Measurements from ENCODE around the gene SLC6A19.

Gene SLC6A19

GRCh38 chr5:1204693-1205242 is 3.4 kb downstream of the SLC6A19 start:
- Histone ChIP-seq H3K27me3 (ENCODE audit: control insufficient read depth in 1 of 2, insufficient read depth in 2 of 2, low read length in 2 of 2) (peaks cover 0 to 14% of the 10 kb centered on the region in 2 donors), H3K4me3 (ENCODE audit: low read length in 2 of 2) (no peak overlapping the region), H3K9ac (ENCODE audit: low read length in 2 of 2) (no peak overlapping the region), H3K36me3 (ENCODE audit: control insufficient read depth in 2 of 2, insufficient read depth in 2 of 2, low read length in 2 of 2) (no peaks in the 10 kb centered on the region), H3K27ac (ENCODE audit: low read length) (no peak overlapping the region), H3K9me3 (ENCODE audit: control insufficient read depth in 2 of 2, low read length in 2 of 2) (no peaks in the 10 kb centered on the region), H3K4me1 (ENCODE audit: control insufficient read depth, insufficient read depth, low read length) (no peaks in the 10 kb centered on the region)

DNA sequence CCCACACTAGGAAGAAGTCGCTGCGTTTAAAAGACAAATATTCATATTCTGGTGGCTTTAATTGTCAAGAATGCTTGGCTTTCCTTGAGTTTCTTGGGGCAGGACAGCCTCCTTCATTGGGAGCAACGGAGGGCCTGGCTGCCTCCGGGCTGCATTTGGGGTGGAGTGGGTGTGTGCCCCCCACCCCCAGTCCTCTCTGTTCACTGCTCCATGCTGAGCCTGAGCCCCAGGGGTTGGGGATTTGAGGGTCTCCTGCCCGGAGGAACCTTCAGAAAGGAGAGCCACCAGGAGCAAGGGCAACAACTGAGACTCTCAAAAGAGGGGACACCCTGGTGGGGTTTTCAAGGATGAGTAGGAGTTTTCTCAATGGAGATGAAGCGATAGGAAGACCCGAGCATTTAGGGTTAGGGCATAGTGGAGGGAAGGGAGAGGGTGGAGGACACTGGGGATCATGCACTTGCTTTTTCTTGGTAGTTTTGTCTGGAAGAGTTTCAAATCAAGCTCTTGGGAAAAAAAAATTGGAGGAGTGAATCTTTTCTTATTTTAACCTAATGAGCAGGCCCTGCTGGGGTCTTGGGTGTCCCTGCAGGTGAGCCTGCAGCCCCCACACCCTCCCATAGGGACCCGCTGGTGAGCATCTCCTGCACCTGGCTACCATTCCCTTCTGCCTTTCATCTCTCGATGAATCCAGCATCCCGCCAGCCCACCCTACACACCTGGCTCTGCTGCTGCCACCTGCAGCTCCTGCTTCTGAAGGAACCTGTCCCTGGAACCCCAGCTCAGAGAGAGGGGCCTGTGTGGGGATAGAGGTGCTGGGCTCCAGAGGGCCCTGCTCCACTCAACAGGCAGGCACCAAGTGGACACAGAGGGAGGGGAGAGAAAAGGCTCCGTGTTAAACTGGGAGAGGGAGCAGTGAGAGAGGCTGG is 4.1 kb downstream of the SLC6A19 start:
- Histone ChIP-seq H3K27me3 (ENCODE audit: control insufficient read depth in 1 of 2, insufficient read depth in 2 of 2, low read length in 2 of 2) (peaks cover 0 to 14% of the 10 kb centered on the region in 2 donors), H3K9ac (ENCODE audit: low read length in 2 of 2) (no peak overlapping the region), H3K36me3 (ENCODE audit: control insufficient read depth in 2 of 2, insufficient read depth in 2 of 2, low read length in 2 of 2) (no peaks in the 10 kb centered on the region), H3K4me1 (ENCODE audit: control insufficient read depth, insufficient read depth, low read length) (no peaks in the 10 kb centered on the region), H3K4me3 (ENCODE audit: low read length in 2 of 2) (no peak overlapping the region), H3K27ac (ENCODE audit: low read length) (no peak overlapping the region), H3K9me3 (ENCODE audit: control insufficient read depth in 2 of 2, low read length in 2 of 2) (no peaks in the 10 kb centered on the region)

GRCh38 chr5:1206521-1207412 is 5.4 kb downstream of the SLC6A19 start:
- Histone ChIP-seq H3K36me3 (ENCODE audit: control insufficient read depth in 2 of 2, insufficient read depth in 2 of 2, low read length in 2 of 2) (no peaks in the 10 kb centered on the region), H3K9ac (ENCODE audit: low read length in 2 of 2) (no peak overlapping the region), H3K27ac (ENCODE audit: low read length) (no peak overlapping the region), H3K4me3 (ENCODE audit: low read length in 2 of 2) (no peak overlapping the region), H3K4me1 (ENCODE audit: control insufficient read depth, insufficient read depth, low read length) (no peaks in the 10 kb centered on the region), H3K9me3 (ENCODE audit: control insufficient read depth in 2 of 2, low read length in 2 of 2) (no peaks in the 10 kb centered on the region), H3K27me3 (ENCODE audit: control insufficient read depth in 1 of 2, insufficient read depth in 2 of 2, low read length in 2 of 2) (peaks cover 0 to 10% of the 10 kb centered on the region in 2 donors)

GRCh38 chr5:1207555-1207954 is 6.2 kb downstream of the SLC6A19 start:
- H3K27ac ChIP-seq (ENCODE audit: low read length), result no peak overlapping the region
- H3K9ac ChIP-seq (ENCODE audit: low read length in 2 of 2), result no peak overlapping the region
- peaks cover 0 to 10% of the 10 kb centered on the region in 2 donors for H3K27me3 ChIP-seq (ENCODE audit: control insufficient read depth in 1 of 2, insufficient read depth in 2 of 2, low read length in 2 of 2)
- no peaks in the 10 kb centered on the region for H3K9me3 ChIP-seq (ENCODE audit: control insufficient read depth in 2 of 2, low read length in 2 of 2)
- no peaks in the 10 kb centered on the region for H3K36me3 ChIP-seq (ENCODE audit: control insufficient read depth in 2 of 2, insufficient read depth in 2 of 2, low read length in 2 of 2)
- H3K4me3 ChIP-seq (ENCODE audit: low read length in 2 of 2), result no peak overlapping the region
- no peaks in the 10 kb centered on the region for H3K4me1 ChIP-seq (ENCODE audit: control insufficient read depth, insufficient read depth, low read length)

- H3K36me3 ChIP-seq (ENCODE audit: control insufficient read depth in 2 of 2, insufficient read depth in 2 of 2, low read length in 2 of 2), result no peaks in the 10 kb centered on the region
- peaks cover 0 to 10% of the 10 kb centered on the region in 2 donors for H3K27me3 ChIP-seq (ENCODE audit: control insufficient read depth in 1 of 2, insufficient read depth in 2 of 2, low read length in 2 of 2)
- H3K9ac ChIP-seq (ENCODE audit: low read length in 2 of 2), result no peak overlapping the region
- H3K4me1 ChIP-seq (ENCODE audit: control insufficient read depth, insufficient read depth, low read length), result no peaks in the 10 kb centered on the region
- H3K27ac ChIP-seq (ENCODE audit: low read length), result no peak overlapping the region
- no peaks in the 10 kb centered on the region for H3K9me3 ChIP-seq (ENCODE audit: control insufficient read depth in 2 of 2, low read length in 2 of 2)
- H3K4me3 ChIP-seq (ENCODE audit: low read length in 2 of 2), result no peak overlapping the region
Observed at GRCh38 chr5:1208221-1208742, 6.9 kb downstream of the SLC6A19 start.

GRCh38 chr5:1208743-1209488 is 7.5 kb downstream of the SLC6A19 start:
- no peaks in the 10 kb centered on the region for H3K9me3 ChIP-seq (ENCODE audit: control insufficient read depth in 2 of 2, low read length in 2 of 2)
- H3K36me3 ChIP-seq (ENCODE audit: control insufficient read depth in 2 of 2, insufficient read depth in 2 of 2, low read length in 2 of 2), result no peaks in the 10 kb centered on the region
- H3K27ac ChIP-seq (ENCODE audit: low read length), result no peak overlapping the region
- no peak overlapping the region for H3K4me3 ChIP-seq (ENCODE audit: low read length in 2 of 2)
- H3K4me1 ChIP-seq (ENCODE audit: control insufficient read depth, insufficient read depth, low read length), result no peaks in the 10 kb centered on the region
- H3K9ac ChIP-seq (ENCODE audit: low read length in 2 of 2), result no peak overlapping the region
- H3K27me3 ChIP-seq (ENCODE audit: control insufficient read depth in 1 of 2, insufficient read depth in 2 of 2, low read length in 2 of 2), result peaks cover 0 to 10% of the 10 kb centered on the region in 2 donors

GRCh38 chr5:1209489-1209852 is 8.1 kb downstream of the SLC6A19 start:
- H3K9ac ChIP-seq (ENCODE audit: low read length in 2 of 2), result no peak overlapping the region
- no peak overlapping the region for H3K4me3 ChIP-seq (ENCODE audit: low read length in 2 of 2)
- no peak overlapping the region for H3K27ac ChIP-seq (ENCODE audit: low read length)
- H3K36me3 ChIP-seq (ENCODE audit: control insufficient read depth in 2 of 2, insufficient read depth in 2 of 2, low read length in 2 of 2), result no peaks in the 10 kb centered on the region
- H3K9me3 ChIP-seq (ENCODE audit: control insufficient read depth in 2 of 2, low read length in 2 of 2), result no peaks in the 10 kb centered on the region
- H3K4me1 ChIP-seq (ENCODE audit: control insufficient read depth, insufficient read depth, low read length), result no peaks in the 10 kb centered on the region
- H3K27me3 ChIP-seq (ENCODE audit: control insufficient read depth in 1 of 2, insufficient read depth in 2 of 2, low read length in 2 of 2), result peaks cover 0 to 10% of the 10 kb centered on the region in 2 donors

DNA sequence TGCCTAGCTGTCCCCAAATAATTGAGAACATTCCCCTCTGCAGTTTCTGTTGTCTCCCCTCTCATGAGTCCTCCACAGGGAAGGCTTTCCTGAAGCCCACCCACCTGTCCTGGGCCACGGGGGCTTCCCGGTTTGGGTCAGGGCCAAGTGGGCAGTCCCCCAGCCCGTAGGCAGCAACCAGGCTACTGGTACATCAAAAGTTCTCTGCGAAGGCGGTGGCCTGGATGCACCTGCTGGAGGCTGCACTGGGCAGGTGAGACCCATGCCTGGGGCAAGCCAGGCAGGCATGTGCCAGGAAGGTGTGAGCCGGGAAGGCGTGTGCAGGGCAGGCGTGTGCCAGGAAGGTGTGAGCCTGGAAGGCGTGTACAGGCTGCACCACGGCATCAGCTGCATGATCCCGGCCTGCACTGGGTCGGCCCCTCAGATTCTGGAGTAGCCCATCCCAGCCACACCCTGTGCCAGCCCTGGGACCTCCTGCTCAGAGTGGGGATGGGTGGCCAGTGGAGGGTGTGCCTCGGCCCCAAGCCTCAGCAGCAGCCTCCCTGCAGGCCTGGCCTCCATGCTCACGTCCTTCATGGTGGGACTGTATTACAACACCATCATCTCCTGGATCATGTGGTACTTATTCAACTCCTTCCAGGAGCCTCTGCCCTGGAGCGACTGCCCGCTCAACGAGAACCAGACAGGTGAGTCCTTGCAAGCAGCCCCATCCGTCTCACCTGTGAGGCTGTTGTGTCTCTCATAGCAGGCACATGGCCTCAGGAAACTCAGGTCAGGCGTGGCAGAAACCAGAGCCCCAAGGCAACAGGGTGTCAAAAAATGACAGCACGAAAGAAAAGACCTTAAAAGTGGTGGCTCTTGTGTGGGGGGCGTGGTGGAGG is 8.7 kb downstream of the SLC6A19 start:
- H3K4me3 ChIP-seq (ENCODE audit: low read length in 2 of 2), result no peak overlapping the region
- no peaks in the 10 kb centered on the region for H3K4me1 ChIP-seq (ENCODE audit: control insufficient read depth, insufficient read depth, low read length)
- no peaks in the 10 kb centered on the region for H3K36me3 ChIP-seq (ENCODE audit: control insufficient read depth in 2 of 2, insufficient read depth in 2 of 2, low read length in 2 of 2)
- H3K9ac ChIP-seq (ENCODE audit: low read length in 2 of 2), result no peak overlapping the region
- H3K9me3 ChIP-seq (ENCODE audit: control insufficient read depth in 2 of 2, low read length in 2 of 2), result no peaks in the 10 kb centered on the region
- H3K27me3 ChIP-seq (ENCODE audit: control insufficient read depth in 1 of 2, insufficient read depth in 2 of 2, low read length in 2 of 2), result peaks cover 0 to 10% of the 10 kb centered on the region in 2 donors
- no peak overlapping the region for H3K27ac ChIP-seq (ENCODE audit: low read length)

DNA sequence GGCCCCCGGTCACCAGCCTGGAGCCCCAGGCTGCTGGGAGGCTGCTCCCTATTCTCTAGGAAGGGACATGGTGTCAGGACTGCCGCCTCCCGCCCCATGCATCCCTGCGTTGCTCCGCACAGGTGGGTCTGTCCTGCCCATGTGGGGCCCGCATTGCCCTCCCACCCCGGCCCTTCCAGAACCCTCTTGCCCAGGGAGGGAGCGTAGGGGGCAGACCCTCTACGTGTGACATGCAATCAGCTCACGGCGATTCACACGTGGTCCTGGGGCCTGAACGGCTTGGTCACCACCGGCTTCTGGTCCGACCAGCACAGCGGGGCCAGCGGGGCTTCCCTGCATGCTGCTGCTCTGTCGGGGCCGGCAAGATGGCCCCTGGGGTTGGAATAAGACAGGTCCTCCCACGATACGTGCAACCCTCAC is 9.4 kb downstream of the SLC6A19 start:
- H3K4me1 ChIP-seq (ENCODE audit: control insufficient read depth, insufficient read depth, low read length), result no peaks in the 10 kb centered on the region
- peaks cover 0 to 5% of the 10 kb centered on the region in 2 donors for H3K9me3 ChIP-seq (ENCODE audit: control insufficient read depth in 2 of 2, low read length in 2 of 2)
- H3K27me3 ChIP-seq (ENCODE audit: control insufficient read depth in 1 of 2, insufficient read depth in 2 of 2, low read length in 2 of 2), result peaks cover 0 to 9% of the 10 kb centered on the region in 2 donors
- no peak overlapping the region for H3K4me3 ChIP-seq (ENCODE audit: low read length in 2 of 2)
- no peak overlapping the region for H3K9ac ChIP-seq (ENCODE audit: low read length in 2 of 2)
- H3K27ac ChIP-seq (ENCODE audit: low read length), result no peak overlapping the region
- no peaks in the 10 kb centered on the region for H3K36me3 ChIP-seq (ENCODE audit: control insufficient read depth in 2 of 2, insufficient read depth in 2 of 2, low read length in 2 of 2)
